ENCODE measurements around the gene UBL4A. TPM values are rescaled to one million over a fixed set of nuclear protein-coding genes. Genes with fewer than 3 reads are reported as not detected.
A peak's percentile ranks its signal among the peaks of the same experiment; 100 is the strongest.

Gene UBL4A
- total RNA-seq, 6 experiments from 2014 or later = 12.6 to 34.8 (median 15.5) TPM

DNA sequence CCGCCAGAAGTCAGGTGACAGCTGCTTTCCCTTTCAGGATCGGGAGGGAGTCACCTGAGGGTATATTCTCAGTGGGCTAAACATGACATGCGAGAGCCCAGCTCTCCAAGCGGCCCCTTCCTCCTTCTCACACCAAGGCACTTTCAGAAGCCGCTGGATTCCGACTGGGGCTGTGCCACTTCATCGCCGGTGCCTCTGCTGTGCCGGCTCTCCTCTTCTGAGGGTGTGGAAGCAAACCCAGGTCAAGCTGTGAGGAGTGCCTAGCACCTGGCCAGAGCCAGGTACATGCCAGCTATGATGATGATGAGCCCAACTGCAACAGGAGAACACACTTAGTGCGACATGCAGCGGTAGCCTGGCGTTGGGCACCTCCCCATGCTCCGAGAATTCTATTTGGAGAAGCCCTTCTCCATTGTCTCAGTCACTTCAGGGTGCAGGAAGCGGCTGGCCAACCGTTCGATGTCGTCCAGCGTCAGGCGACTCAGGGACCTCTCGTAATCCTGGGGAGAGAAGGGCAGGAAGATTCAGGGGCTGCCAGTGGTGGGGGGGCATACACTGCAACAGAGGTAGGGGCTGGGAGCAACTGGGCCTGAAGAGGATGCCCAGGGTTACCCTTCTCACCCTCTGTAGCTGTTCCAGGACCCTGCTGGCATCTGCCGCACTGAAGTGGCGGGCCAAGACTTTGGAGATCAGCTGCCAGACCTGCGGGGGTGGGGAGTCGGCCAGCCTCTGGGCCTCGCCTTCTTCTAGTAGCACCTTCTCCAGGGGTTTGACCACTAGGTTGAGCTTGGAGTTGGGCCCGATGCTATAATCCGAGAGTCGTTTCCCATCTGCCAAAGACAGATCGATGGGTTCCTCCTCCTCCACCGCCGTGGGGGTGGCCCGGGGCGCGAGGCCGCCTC is 1.0 kb downstream of the UBL4A start:
- ATAC-seq (peak in 1 of 4 donors; percentile 25), DNase-seq (peak in 1 of 3 donors; percentile 16)
- Histone ChIP-seq H3K27me3 (no peaks in the 10 kb centered on the region), H3K36me3 (no peaks in the 10 kb centered on the region), H3K9me3 (no peaks in the 10 kb centered on the region), H3K4me3 (peak overlapping the region; percentile 48 to 72 (median 60)), H3K27ac (peak overlapping the region; percentile 26 to 71 (median 62)), H3K4me1 (no peaks in the 10 kb centered on the region)
- no peak for TF ChIP-seq POLR2A (IDR thresholded peaks at IDR 0.05)
- TF ChIP-seq, protein P1, sequence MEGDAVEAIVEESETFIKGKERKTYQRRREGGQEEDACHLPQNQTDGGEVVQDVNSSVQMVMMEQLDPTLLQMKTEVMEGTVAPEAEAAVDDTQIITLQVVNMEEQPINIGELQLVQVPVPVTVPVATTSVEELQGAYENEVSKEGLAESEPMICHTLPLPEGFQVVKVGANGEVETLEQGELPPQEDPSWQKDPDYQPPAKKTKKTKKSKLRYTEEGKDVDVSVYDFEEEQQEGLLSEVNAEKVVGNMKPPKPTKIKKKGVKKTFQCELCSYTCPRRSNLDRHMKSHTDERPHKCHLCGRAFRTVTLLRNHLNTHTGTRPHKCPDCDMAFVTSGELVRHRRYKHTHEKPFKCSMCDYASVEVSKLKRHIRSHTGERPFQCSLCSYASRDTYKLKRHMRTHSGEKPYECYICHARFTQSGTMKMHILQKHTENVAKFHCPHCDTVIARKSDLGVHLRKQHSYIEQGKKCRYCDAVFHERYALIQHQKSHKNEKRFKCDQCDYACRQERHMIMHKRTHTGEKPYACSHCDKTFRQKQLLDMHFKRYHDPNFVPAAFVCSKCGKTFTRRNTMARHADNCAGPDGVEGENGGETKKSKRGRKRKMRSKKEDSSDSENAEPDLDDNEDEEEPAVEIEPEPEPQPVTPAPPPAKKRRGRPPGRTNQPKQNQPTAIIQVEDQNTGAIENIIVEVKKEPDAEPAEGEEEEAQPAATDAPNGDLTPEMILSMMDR (IDR thresholded peaks at IDR 0.05) = no peak
- 53% methylated on average over 9 of the region's 35 CpGs for WGBS (ENCODE audit: insufficient coverage, low coverage, low lambda C conversion rate, missing lambda C conversion rate)
- intact Hi-C loops (cut with DNase I) = no loop called here

DNA sequence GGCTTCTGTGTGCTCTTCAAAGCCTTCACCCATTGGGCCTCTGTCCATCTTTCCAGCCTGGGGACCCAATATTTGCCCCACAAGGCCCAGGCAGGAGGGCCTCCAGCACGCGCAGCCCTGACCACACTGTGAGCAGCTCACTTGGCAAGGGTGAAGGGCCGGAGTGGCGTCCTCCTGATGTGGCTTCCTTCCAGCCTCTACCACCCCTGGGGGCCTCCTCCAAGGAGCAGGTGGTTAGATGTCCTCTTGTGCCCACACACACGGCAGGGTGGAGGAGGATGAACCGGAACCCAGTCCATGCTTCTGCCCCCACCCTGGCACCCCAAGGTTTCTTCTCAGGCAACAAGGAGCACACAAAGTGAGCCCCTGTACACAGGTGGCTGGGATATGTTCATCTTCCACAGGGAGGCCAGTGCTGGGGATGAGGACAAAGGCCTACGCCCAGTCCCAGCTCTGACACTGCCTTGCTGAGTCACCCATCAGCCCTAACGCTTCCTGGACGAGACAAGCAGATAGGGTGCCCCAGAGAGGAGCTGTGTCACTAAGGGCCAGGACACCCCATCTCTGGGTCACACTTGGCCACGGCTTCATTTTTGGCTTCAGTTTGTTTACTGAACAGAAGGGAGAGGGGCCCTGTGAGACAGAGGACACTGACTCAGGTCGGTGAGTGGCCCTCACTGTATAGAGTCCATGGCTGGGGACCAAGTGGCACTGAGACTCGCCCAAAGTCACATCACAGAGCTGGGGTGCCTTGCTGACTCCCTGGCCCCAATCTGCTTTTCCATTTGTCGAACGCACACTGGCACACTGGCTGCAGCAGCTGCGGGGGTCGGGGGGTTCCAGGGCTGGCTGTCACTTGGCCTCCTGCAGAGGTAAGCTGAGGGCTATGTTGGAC is 1.9 kb downstream of the UBL4A start:
- intact Hi-C loops (cut with DNase I) = no loop called here
- WGBS (ENCODE audit: insufficient coverage, low coverage, low lambda C conversion rate, missing lambda C conversion rate) = 77% methylated on average over 4 of the region's 16 CpGs
- Histone ChIP-seq H3K27ac (no peak overlapping the region), H3K9me3 (no peaks in the 10 kb centered on the region), H3K36me3 (no peaks in the 10 kb centered on the region), H3K4me1 (no peaks in the 10 kb centered on the region), H3K27me3 (no peaks in the 10 kb centered on the region), H3K4me3 (no peak overlapping the region)
- DNase-seq = peak in 2 of 3 donors; percentile 37 to 45
- peak in 1 of 4 donors; percentile 58 for ATAC-seq
- TF ChIP-seq, protein P1 (IDR thresholded peaks at IDR 0.05) = no peak
- TF ChIP-seq POLR2A (IDR thresholded peaks at IDR 0.05) = no peak

DNA sequence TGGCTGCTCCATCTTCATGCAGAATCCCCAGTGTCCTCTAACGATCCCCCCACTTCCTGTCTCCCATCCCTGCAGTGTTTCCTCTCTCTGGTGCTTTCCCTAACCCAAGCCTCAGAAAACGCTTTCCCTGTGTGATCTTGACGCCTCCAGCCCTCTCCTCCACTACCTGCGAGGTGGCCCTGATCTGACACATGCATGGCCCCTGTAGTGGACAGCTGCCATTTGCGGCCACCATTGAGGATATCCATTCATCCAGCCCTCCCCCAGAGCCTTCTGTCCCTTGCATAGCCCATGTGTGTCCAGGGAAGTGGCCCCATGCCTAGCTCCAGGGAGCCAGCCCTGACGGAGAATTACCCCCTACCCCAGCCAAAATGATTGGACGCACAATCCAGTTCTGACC is 3.1 kb downstream of the UBL4A start:
- Histone ChIP-seq H3K36me3 (no peaks in the 10 kb centered on the region), H3K4me1 (no peaks in the 10 kb centered on the region), H3K27me3 (no peaks in the 10 kb centered on the region), H3K4me3 (no peak overlapping the region), H3K9me3 (no peaks in the 10 kb centered on the region), H3K27ac (no peak overlapping the region)
- DNase-seq (no peak), ATAC-seq (no peak)
- no peak for TF ChIP-seq POLR2A (IDR thresholded peaks at IDR 0.05)
- intact Hi-C loops (cut with DNase I) = no loop called here
- 73% methylated on average over 2 of the region's 7 CpGs for WGBS (ENCODE audit: insufficient coverage, low coverage, low lambda C conversion rate, missing lambda C conversion rate)

DNA sequence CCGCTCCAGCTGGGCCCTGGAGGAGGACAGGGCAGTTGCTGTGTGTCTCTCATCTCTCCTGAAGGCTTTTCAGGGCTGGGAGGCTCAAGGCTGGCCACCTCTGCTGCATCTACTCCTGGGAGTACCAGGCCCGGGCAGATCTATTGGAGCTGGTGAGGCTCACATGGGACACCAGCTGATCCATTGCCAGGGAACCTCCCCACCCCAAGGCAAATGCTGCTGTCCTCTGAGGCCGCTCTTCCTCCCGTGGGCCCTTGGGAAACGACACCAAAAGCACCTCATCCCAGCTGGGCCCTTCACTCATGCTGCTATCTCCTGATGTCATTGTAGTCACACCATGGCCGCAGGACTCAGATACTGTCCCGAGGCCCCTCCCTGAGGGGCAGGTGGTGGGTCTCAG is 3.6 kb downstream of the UBL4A start:
- TF ChIP-seq, protein P1 (IDR thresholded peaks at IDR 0.05) = no peak
- no peak for TF ChIP-seq POLR2A (IDR thresholded peaks at IDR 0.05)
- no peaks in the 10 kb centered on the region for H3K4me1 ChIP-seq
- WGBS (ENCODE audit: insufficient coverage, low coverage, low lambda C conversion rate, missing lambda C conversion rate) = no CpG with 5 or more reads among the region's 7 CpGs

More for the DNA sequence above, 3.6 kb downstream of the UBL4A start:
- no peak overlapping the region for H3K27ac ChIP-seq
- H3K36me3 ChIP-seq = no peaks in the 10 kb centered on the region
- H3K4me3 ChIP-seq = no peak overlapping the region
- DNase-seq (no peak), ATAC-seq (no peak)
- H3K9me3 ChIP-seq = no peaks in the 10 kb centered on the region
- no peaks in the 10 kb centered on the region for H3K27me3 ChIP-seq
- intact Hi-C loops (cut with DNase I) = no loop called here

Data from right lobe of liver (tissue), 6 donors.